Neuronal stem cell (in vitro differentiated cells): ENCODE data around the gene GXYLT1.

Experiments
- DNase-seq: peaks from one replicate; pipeline ENCODE4 v3.0.0-alpha.2; 2013; ENCODE audit warnings: low spot score
- H2AFZ ChIP-seq: one replicate; pipeline ENCODE4 v1.6.1; 2013; ENCODE audit warnings: mild to moderate bottlenecking, low read length, inconsistent platforms
- H2AK5ac ChIP-seq: 2 replicates; pipeline ENCODE4 v1.6.1; 2013; ENCODE audit warnings: low read depth, mild to moderate bottlenecking, inconsistent platforms, low read length, moderate library complexity, mixed read lengths
- H2BK120ac ChIP-seq: 2 replicates; pipeline ENCODE4 v1.6.1; 2013; ENCODE audit warnings: low read depth, mild to moderate bottlenecking, inconsistent platforms, low read length, moderate library complexity, mixed read lengths
- H2BK12ac ChIP-seq: one replicate; pipeline ENCODE4 v1.6.1; 2013; ENCODE audit warnings: low read length, inconsistent platforms
- H2BK15ac ChIP-seq: 2 replicates; pipeline ENCODE4 v1.6.1; 2013; ENCODE audit warnings: mild to moderate bottlenecking, low read length, inconsistent platforms, mixed read lengths
- H2BK5ac ChIP-seq: one replicate; pipeline ENCODE4 v1.6.1; 2013; ENCODE audit warnings: inconsistent platforms, mild to moderate bottlenecking, low read length, moderate library complexity
- H3K14ac ChIP-seq: one replicate; pipeline ENCODE4 v1.6.1; 2013; ENCODE audit warnings: low read length, inconsistent platforms
- H3K18ac ChIP-seq: 2 replicates; pipeline ENCODE4 v1.6.1; 2013; ENCODE audit warnings: low read length, inconsistent platforms
- H3K23ac ChIP-seq: 2 replicates; pipeline ENCODE4 v1.6.1; 2013; ENCODE audit warnings: low read depth, mild to moderate bottlenecking, mixed read lengths, low read length, inconsistent platforms; ENCODE audit not compliant: poor library complexity
- H3K27ac ChIP-seq: replicated peaks from 3 replicates; pipeline ENCODE4 v1.5.1; 2013; ENCODE audit warnings: low read length, inconsistent platforms
- H3K27me3 ChIP-seq, 3 experiments: 2 replicates each; pipeline ENCODE4 v1.6.1; 2013; ENCODE audit warnings: low read length in 3 of 3, mild to moderate bottlenecking in 2 of 3, inconsistent platforms in 1 of 3, low read depth in 1 of 3, mixed read lengths in 1 of 3, moderate library complexity in 1 of 3; ENCODE audit not compliant: control insufficient read depth in 3 of 3, insufficient read depth in 3 of 3
- H3K36me3 ChIP-seq, 2 donors: replicated peaks in 1 of 2; 2 replicates each; pipeline ENCODE4 v1.6.1; 2013; ENCODE audit warnings: low read length in 2 of 2; ENCODE audit not compliant: control insufficient read depth in 2 of 2, insufficient read depth in 2 of 2
- H3K4ac ChIP-seq: 2 replicates; pipeline ENCODE4 v1.6.1; 2013; ENCODE audit warnings: inconsistent platforms, mild to moderate bottlenecking, low read length, moderate library complexity
- H3K4me1 ChIP-seq, 2 donors: 1 replicate in 1 of 2; 2 replicates in 1 of 2; pipeline ENCODE4 v1.6.1; 2013; ENCODE audit warnings: low read length in 2 of 2, low read depth in 1 of 2; ENCODE audit not compliant: control insufficient read depth in 2 of 2, insufficient read depth in 1 of 2
- H3K4me2 ChIP-seq: one replicate; pipeline ENCODE4 v1.6.1; 2013; ENCODE audit warnings: mild to moderate bottlenecking, low read length, inconsistent platforms; ENCODE audit not compliant: insufficient read depth, poor library complexity, severe bottlenecking
- H3K4me3 ChIP-seq, 2 donors: 2 replicates each; pipeline ENCODE4 v1.5.1; 2013; ENCODE audit warnings: low read length in 2 of 2, mild to moderate bottlenecking in 2 of 2, inconsistent platforms in 1 of 2, moderate library complexity in 1 of 2
- H3K79me1 ChIP-seq: one replicate; pipeline ENCODE4 v1.6.1; 2013; ENCODE audit warnings: low read depth, mild to moderate bottlenecking, inconsistent platforms, low read length, moderate library complexity
- H3K9ac ChIP-seq: one replicate; pipeline ENCODE4 v1.6.1; 2013; ENCODE audit warnings: mild to moderate bottlenecking, low read depth, low read length, inconsistent platforms; ENCODE audit not compliant: poor library complexity
- H3K9me3 ChIP-seq, 2 donors: replicated peaks in 1 of 2; 2 replicates each; pipeline versions ENCODE3 to v1.6.1; 2013; ENCODE audit warnings: low read length in 2 of 2, mild to moderate bottlenecking in 2 of 2, inconsistent platforms in 1 of 2, low read depth in 1 of 2, mixed read lengths in 1 of 2, moderate library complexity in 1 of 2; ENCODE audit not compliant: control insufficient read depth in 2 of 2, insufficient read depth in 1 of 2
- H4K8ac ChIP-seq: one replicate; pipeline ENCODE4 v1.6.1; 2013; ENCODE audit warnings: low read depth, mild to moderate bottlenecking, inconsistent platforms, low read length, moderate library complexity
- H4K91ac ChIP-seq: one replicate; pipeline ENCODE4 v1.6.1; 2013; ENCODE audit warnings: low read length, low read depth, mild to moderate bottlenecking, inconsistent platforms; ENCODE audit not compliant: poor library complexity
- WGBS, 2 donors: extraction: QIAGEN DNeasy Blood & Tissue Kit; methylation state at CpG; one replicate each; pipeline ENCODE4 v1.1.7; 2013; ENCODE audit warnings: missing lambda C conversion rate in 2 of 2, mixed read lengths in 1 of 2; ENCODE audit not compliant: insufficient read length in 2 of 2, insufficient replicate concordance in 1 of 2; ENCODE audit errors: extremely low coverage in 2 of 2; 5-methylcytosine and 5-hydroxymethylcytosine counted together

GXYLT1 gene

GRCh38 chr12:42141981-42142606, 2.6 kb downstream of the GXYLT1 start:
- H3K4ac ChIP-seq, result no peak overlapping the region
- no peak overlapping the region for H3K18ac ChIP-seq
- H2BK12ac ChIP-seq, result no peak overlapping the region
- no peak overlapping the region for H2BK120ac ChIP-seq
- H2BK5ac ChIP-seq, result no peak overlapping the region
- H2BK15ac ChIP-seq, result no peak overlapping the region
- no peak overlapping the region for H2AK5ac ChIP-seq
- H3K9ac ChIP-seq, result no peak overlapping the region
- H3K4me3 ChIP-seq, result no peak overlapping the region
- H4K8ac ChIP-seq, result no peak overlapping the region
- no peaks in the 10 kb centered on the region for H3K27me3 ChIP-seq
- WGBS, 2 donors, result no CpG with 5 or more reads among the region's 3 CpGs
- DNase-seq, result no peak
- H2AFZ ChIP-seq, result no peak overlapping the region
- no peak overlapping the region for H4K91ac ChIP-seq
- H3K9me3 ChIP-seq, result no peaks in the 10 kb centered on the region
- no peak overlapping the region for H3K23ac ChIP-seq
- H3K79me1 ChIP-seq, result no peaks in the 10 kb centered on the region
- H3K14ac ChIP-seq, result no peak overlapping the region
- H3K4me2 ChIP-seq, result no peak overlapping the region
- H3K27ac ChIP-seq, result no peak overlapping the region
- H3K36me3 ChIP-seq, result no peaks in the 10 kb centered on the region
- peaks cover 5 to 7% of the 10 kb centered on the region in 2 donors for H3K4me1 ChIP-seq

DNA sequence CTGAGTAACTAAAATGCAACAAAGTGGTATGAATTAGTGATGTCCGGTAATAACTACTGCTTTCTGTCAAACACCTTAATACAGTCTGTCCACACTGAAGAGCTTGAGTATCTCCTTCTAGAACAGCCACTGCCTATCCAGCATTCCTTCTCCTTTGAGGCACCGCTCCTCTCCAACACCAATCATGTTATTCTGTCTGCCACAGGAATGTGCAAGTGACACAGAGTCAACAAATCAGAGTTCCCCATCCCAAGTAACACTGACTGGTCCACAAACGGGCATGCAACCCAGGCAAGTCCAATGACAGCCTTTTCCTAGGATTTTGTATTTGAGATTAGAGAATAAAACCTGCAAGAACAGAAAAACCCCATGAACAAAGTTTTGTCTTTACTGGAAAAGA, 3.8 kb downstream of the GXYLT1 start:
- H3K9ac ChIP-seq, result no peak overlapping the region
- no peak overlapping the region for H4K91ac ChIP-seq
- H3K36me3 ChIP-seq, result no peaks in the 10 kb centered on the region
- no peak for DNase-seq
- H2AK5ac ChIP-seq, result no peak overlapping the region
- no peak overlapping the region for H4K8ac ChIP-seq
- H2BK12ac ChIP-seq, result no peak overlapping the region
- no peak overlapping the region for H2BK120ac ChIP-seq
- no peak overlapping the region for H3K18ac ChIP-seq
- H3K9me3 ChIP-seq, result peaks cover 0 to 8% of the 10 kb centered on the region in 2 donors
- no peak overlapping the region for H3K4ac ChIP-seq
- H2BK5ac ChIP-seq, result no peak overlapping the region
- H3K23ac ChIP-seq, result no peak overlapping the region
- no peak overlapping the region for H2BK15ac ChIP-seq
- WGBS, 2 donors, result no CpG with 5 or more reads among the region's 3 CpGs
- no peak overlapping the region for H3K4me2 ChIP-seq
- no peaks in the 10 kb centered on the region for H3K27me3 ChIP-seq
- H3K4me1 ChIP-seq, result peaks cover 5 to 6% of the 10 kb centered on the region in 2 donors
- no peak overlapping the region for H2AFZ ChIP-seq
- no peak overlapping the region for H3K27ac ChIP-seq
- no peak overlapping the region for H3K4me3 ChIP-seq
- no peak overlapping the region for H3K14ac ChIP-seq
- H3K79me1 ChIP-seq, result peaks cover 2% of the 10 kb centered on the region

DNA sequence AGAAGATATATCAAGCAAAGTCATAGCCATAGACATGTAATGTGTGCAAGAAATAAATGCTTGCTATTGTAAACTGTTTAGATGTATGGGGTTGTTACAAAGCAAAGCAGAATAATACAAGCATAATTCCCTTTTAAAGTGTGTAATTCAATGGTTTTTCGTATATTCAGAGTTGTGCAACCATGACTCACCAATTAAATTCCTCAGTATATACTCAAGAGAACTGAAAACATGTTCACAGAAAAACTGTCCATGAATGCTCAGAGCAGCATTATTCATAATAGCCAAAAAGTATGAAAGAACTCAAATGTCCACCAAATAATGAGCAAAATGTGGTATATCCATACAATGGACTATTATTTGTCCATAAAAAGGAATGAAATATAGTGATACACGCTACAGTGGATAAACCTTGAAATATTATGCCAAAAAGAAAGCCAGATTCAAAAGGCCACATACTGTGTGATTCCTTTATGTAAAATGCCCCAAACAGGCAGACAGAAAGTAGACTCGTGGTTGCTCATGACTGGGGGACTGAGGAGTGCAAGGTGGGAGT, 9.3 kb downstream of the GXYLT1 start:
- H3K4me1 ChIP-seq, result no peaks in the 10 kb centered on the region
- H3K23ac ChIP-seq, result no peak overlapping the region
- no peak overlapping the region for H2BK5ac ChIP-seq
- H3K4me3 ChIP-seq, result no peak overlapping the region
- no peak overlapping the region for H2AK5ac ChIP-seq
- H3K4ac ChIP-seq, result no peak overlapping the region
- H3K79me1 ChIP-seq, result peaks cover 4% of the 10 kb centered on the region
- no peak overlapping the region for H4K91ac ChIP-seq
- no peak overlapping the region for H2AFZ ChIP-seq
- H3K4me2 ChIP-seq, result no peak overlapping the region
- H2BK12ac ChIP-seq, result no peak overlapping the region
- H3K27ac ChIP-seq, result no peak overlapping the region
- WGBS, 2 donors, result no CpG with 5 or more reads among the region's 3 CpGs
- no peak overlapping the region for H3K9ac ChIP-seq
- H4K8ac ChIP-seq, result no peak overlapping the region
- no peak overlapping the region for H2BK15ac ChIP-seq
- peaks cover 0 to 6% of the 10 kb centered on the region in 2 donors for H3K36me3 ChIP-seq
- no peak for DNase-seq
- H3K18ac ChIP-seq, result no peak overlapping the region
- H3K9me3 ChIP-seq, result peaks cover 0 to 16% of the 10 kb centered on the region in 2 donors
- H3K14ac ChIP-seq, result no peak overlapping the region
- no peak overlapping the region for H2BK120ac ChIP-seq
- H3K27me3 ChIP-seq, result no peaks in the 10 kb centered on the region

DNA sequence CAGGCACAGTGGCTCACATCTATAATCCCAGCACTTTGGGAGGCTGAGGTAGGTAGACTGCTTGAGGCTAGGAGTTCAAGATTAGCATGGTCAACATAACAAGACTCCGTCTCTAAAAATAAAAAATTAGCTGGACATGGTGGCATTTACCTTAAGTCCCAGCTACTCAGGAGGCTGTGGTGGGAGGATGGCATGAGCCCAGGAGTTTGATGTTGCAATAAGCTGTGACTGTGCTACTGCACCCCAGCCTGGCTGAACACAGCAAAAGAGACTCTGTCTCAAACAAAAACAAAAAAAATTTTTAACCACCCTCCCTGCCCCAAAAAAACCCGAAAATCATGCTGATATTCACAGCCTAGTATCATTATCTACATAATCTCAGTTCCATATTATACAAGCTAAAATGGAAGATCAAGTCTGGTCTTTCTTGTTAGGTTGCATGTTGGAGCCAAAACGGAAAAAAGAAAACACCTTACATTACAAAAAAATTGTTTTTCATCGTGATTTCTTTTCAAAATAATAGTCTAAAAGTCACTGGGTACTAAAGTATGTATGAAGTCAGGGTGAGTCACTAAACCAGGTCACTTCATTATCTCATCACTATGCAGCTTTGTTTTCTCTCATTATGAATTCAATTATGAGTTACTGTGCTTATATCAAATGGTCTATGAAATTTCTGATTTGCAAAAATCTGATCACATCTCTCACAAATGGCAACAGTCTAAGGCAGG, 13.8 kb downstream of the GXYLT1 start:
- Histone ChIP-seq H2BK12ac (no peak overlapping the region), H3K18ac (no peak overlapping the region), H2BK5ac (no peak overlapping the region), H3K9me3 (peaks cover 0 to 7% of the 10 kb centered on the region in 2 donors), H2BK15ac (no peak overlapping the region), H4K91ac (no peak overlapping the region), H2BK120ac (no peak overlapping the region), H3K4me2 (no peak overlapping the region), H3K4me1 (no peaks in the 10 kb centered on the region), H3K9ac (no peak overlapping the region), H2AFZ (no peak overlapping the region), H3K23ac (no peak overlapping the region), H3K27ac (no peak overlapping the region), H3K4me3 (no peak overlapping the region), H3K36me3 (peaks cover 0 to 14% of the 10 kb centered on the region in 2 donors), H3K27me3 (no peaks in the 10 kb centered on the region), H3K79me1 (peaks cover 2% of the 10 kb centered on the region), H3K4ac (no peak overlapping the region), H2AK5ac (no peak overlapping the region), H3K14ac (no peak overlapping the region), H4K8ac (no peak overlapping the region)
- no peak for DNase-seq
- WGBS, 2 donors, result no CpG with 5 or more reads among the region's 4 CpGs
